Calu3 (cell line): ENCODE measurements around the gene ENTPD2. TPM values are rescaled to one million over a fixed set of nuclear protein-coding genes. Genes with fewer than 3 reads are reported as not detected.

Experiments used
- BruUV-seq: library from RNA; stranded (reverse); fragments of 400-500 nt; replicated peaks from 2 replicates; lab custom pipeline; 2021; lab: Mats Ljungman, UMichigan
- CTCF ChIA-PET: fragments of 300-600 bp; sonication (Branson Sonifier 250); formaldehyde crosslinking; loops from one replicate; lab custom pipeline; 2022; ENCODE audit warnings: antibody characterized with exemption; lab: Charles Lee
- DNase-seq: peaks from one replicate; pipeline ENCODE4 v3.0.0; 2022
- H3K27ac Mint-ChIP-seq: one replicate; pipeline ENCODE4 v1.8.0; 2022; ENCODE audit warnings: mixed read lengths; ENCODE audit not compliant: unreplicated experiment
- H3K27me3 Mint-ChIP-seq: one replicate; pipeline ENCODE4 v1.8.0; 2022; ENCODE audit warnings: mixed read lengths; ENCODE audit not compliant: unreplicated experiment
- H3K36me3 Mint-ChIP-seq: one replicate; pipeline ENCODE4 v1.8.0; 2022; ENCODE audit warnings: mild to moderate bottlenecking, moderate library complexity, mixed read lengths; ENCODE audit not compliant: insufficient read depth, unreplicated experiment
- H3K4me1 Mint-ChIP-seq: one replicate; pipeline ENCODE4 v1.8.0; 2022; ENCODE audit warnings: mild to moderate bottlenecking, low read depth, mixed read lengths; ENCODE audit not compliant: unreplicated experiment
- H3K4me3 Mint-ChIP-seq: one replicate; pipeline ENCODE4 v1.8.0; 2022; ENCODE audit warnings: mild to moderate bottlenecking, low read depth, moderate library complexity, mixed read lengths; ENCODE audit not compliant: unreplicated experiment
- H3K9me3 Mint-ChIP-seq: one replicate; pipeline ENCODE4 v1.8.0; 2022; ENCODE audit warnings: low read depth, mixed read lengths; ENCODE audit not compliant: unreplicated experiment
- intact Hi-C: fragments of 100-400 bp; cut with micrococcal nuclease; formaldehyde crosslinking; loops from one replicate; pipeline ENCODE4 v1.10.0; 2022; ENCODE audit not compliant: unreplicated experiment
- total RNA-seq: library from RNA; stranded (reverse); gene quantifications from 2 replicates; pipeline ENCODE4 v1.2.3, GENCODE V29; 2022
- TF ChIP-seq, protein P1 (sequence below): fragments of 200-600 bp; IDR thresholded peaks from one replicate; pipeline ENCODE4 v1.8.0; 2022; ENCODE audit warnings: antibody characterized with exemption; ENCODE audit not compliant: unreplicated experiment

Gene ENTPD2
- total RNA-seq, 1 experiment from 2014 or later = 3.8 TPM

DNA sequence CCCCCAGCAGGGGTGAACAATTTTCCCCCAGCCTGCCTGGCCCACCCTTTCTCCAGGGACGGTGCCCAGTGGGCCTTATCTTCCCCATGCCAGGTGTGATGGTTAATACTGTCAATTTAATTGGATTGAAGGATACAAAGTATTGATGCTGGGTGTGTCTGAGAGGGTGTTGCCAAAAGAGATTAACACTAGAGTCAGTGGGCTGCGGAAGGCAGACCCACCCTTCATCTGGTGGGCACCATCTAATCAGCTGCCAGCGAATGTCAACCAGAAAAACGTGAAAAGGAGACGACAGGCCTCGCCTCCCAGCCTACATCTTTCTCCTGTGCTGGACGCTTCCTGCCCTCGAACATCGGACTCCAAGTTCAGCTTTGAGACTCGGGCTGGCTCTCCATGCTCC lies 16.4 kb downstream of the ENTPD2 start:
- Mint-ChIP-seq H3K36me3 (peaks cover 18% of the 10 kb centered on the region), H3K27me3 (no peaks in the 10 kb centered on the region), H3K4me1 (peaks cover 8% of the 10 kb centered on the region), H3K27ac (no peak overlapping the region), H3K4me3 (no peak overlapping the region), H3K9me3 (no peaks in the 10 kb centered on the region)
- intact Hi-C loops = no loop called here
- CTCF ChIA-PET = interaction anchor here (0.7 kb wide), 1 partner anchor 9 kb away, joined by 4 read pairs; the partner anchor contains the start of gene NPDC1
- TF ChIP-seq, protein P1, sequence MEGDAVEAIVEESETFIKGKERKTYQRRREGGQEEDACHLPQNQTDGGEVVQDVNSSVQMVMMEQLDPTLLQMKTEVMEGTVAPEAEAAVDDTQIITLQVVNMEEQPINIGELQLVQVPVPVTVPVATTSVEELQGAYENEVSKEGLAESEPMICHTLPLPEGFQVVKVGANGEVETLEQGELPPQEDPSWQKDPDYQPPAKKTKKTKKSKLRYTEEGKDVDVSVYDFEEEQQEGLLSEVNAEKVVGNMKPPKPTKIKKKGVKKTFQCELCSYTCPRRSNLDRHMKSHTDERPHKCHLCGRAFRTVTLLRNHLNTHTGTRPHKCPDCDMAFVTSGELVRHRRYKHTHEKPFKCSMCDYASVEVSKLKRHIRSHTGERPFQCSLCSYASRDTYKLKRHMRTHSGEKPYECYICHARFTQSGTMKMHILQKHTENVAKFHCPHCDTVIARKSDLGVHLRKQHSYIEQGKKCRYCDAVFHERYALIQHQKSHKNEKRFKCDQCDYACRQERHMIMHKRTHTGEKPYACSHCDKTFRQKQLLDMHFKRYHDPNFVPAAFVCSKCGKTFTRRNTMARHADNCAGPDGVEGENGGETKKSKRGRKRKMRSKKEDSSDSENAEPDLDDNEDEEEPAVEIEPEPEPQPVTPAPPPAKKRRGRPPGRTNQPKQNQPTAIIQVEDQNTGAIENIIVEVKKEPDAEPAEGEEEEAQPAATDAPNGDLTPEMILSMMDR = no peak
- DNase-seq = no peak
- BruUV-seq = no TSS peak

DNA sequence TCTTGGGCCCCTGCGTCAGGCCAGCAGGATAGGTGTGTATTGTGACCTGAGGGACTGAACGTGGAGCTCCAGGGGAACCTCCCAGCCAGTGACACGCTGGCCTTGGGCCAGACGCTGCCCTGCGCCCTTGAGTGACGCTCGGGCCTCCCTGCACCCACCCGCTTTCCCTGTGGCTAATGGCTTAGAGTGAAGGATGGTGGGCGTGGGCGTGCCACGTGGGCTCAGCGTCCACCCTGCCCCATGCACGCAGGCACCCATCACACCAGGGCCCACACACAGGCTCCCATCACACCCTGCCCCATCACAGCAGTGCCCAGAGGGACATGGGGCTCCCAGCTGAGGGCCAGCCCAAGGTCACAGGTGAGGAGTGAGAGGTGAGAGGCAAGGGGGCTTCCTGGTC lies 16.8 kb downstream of the ENTPD2 start:
- H3K27ac Mint-ChIP-seq = no peak overlapping the region
- no peaks in the 10 kb centered on the region for H3K27me3 Mint-ChIP-seq
- CTCF ChIA-PET = no interaction called here
- no TSS peak for BruUV-seq
- no peak overlapping the region for H3K4me3 Mint-ChIP-seq
- intact Hi-C loops = no loop called here
- H3K36me3 Mint-ChIP-seq = peaks cover 14% of the 10 kb centered on the region
- no peak for DNase-seq
- TF ChIP-seq, protein P1 = no peak
- H3K4me1 Mint-ChIP-seq = peaks cover 8% of the 10 kb centered on the region
- no peaks in the 10 kb centered on the region for H3K9me3 Mint-ChIP-seq

DNA sequence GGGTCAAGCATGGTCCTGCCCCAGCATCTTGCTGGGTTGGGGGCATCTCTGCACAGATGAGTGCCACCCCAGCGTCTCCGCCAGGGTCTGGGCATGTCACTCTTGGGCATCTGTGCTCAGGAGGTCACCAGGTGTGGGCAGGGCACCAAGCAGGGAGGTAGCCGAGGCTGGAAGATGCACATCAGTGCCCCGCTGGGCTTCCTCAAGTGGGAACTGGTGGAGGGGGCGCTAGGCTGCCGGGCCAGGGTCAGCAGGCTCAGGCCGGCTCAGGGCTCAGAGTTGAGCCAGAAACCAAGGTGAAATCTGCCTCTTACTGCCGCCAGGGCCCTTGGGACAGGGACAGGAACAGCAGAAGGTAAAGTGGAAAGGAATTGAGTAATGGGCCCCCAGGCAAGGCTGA lies 17.9 kb downstream of the ENTPD2 start:
- H3K36me3 Mint-ChIP-seq = peaks cover 12% of the 10 kb centered on the region
- peaks cover 8% of the 10 kb centered on the region for H3K4me1 Mint-ChIP-seq
- H3K27me3 Mint-ChIP-seq = no peaks in the 10 kb centered on the region
- no TSS peak for BruUV-seq
- H3K27ac Mint-ChIP-seq = no peak overlapping the region
- no peak overlapping the region for H3K4me3 Mint-ChIP-seq
- TF ChIP-seq, protein P1 = no peak
- DNase-seq = no peak
- H3K9me3 Mint-ChIP-seq = no peaks in the 10 kb centered on the region
- intact Hi-C loops = loop anchor here (2.0 kb wide), 2 partner anchors 87 to 249 kb away; no protein-coding TSS in a partner anchor
- CTCF ChIA-PET = interaction anchor here (0.9 to 1.8 kb wide), 4 partner anchors 11 to 194 kb away, joined by 4 to 47 read pairs (median 8); partner anchors contain the start of genes AJM1 and NPDC1

GRCh38 chr9:137035507-137035834 lies 18.4 kb downstream of the ENTPD2 start:
- Mint-ChIP-seq H3K27me3 (no peaks in the 10 kb centered on the region), H3K9me3 (no peaks in the 10 kb centered on the region), H3K36me3 (peaks cover 12% of the 10 kb centered on the region), H3K27ac (no peak overlapping the region), H3K4me1 (peaks cover 8% of the 10 kb centered on the region), H3K4me3 (no peak overlapping the region)
- TF ChIP-seq, protein P1 = no peak
- no peak for DNase-seq
- CTCF ChIA-PET = interaction anchor here (0.6 to 1.8 kb wide), 9 partner anchors 11 to 215 kb away, joined by 3 to 47 read pairs (median 4); partner anchors contain the start of genes AJM1, NPDC1 and PAXX
- intact Hi-C loops = loop anchor here (2.0 kb wide), 2 partner anchors 87 to 249 kb away; no protein-coding TSS in a partner anchor
- no TSS peak for BruUV-seq
